Trophoblast cell (in vitro differentiated cells and primary cell): ENCODE results near the gene SMARCE1.

Source experiments
- DNase-seq, 2 donors: peaks; one replicate each; pipeline ENCODE4 v3.0.0-alpha.2; 2016
- H2AFZ ChIP-seq: 2 replicates; pipeline ENCODE4 v1.6.1; 2013; ENCODE audit warnings: low read length, moderate library complexity, mild to moderate bottlenecking; ENCODE audit not compliant: insufficient read depth, poor library complexity
- H2AK5ac ChIP-seq: 2 replicates; pipeline ENCODE4 v1.6.1; 2013; ENCODE audit warnings: mild to moderate bottlenecking, low read length
- H2BK120ac ChIP-seq: 2 replicates; pipeline ENCODE4 v1.6.1; 2013; ENCODE audit warnings: low read length, mild to moderate bottlenecking, moderate library complexity; ENCODE audit not compliant: insufficient read depth, poor library complexity
- H2BK12ac ChIP-seq: 2 replicates; pipeline ENCODE4 v1.6.1; 2013; ENCODE audit warnings: mild to moderate bottlenecking, low read length, moderate library complexity
- H2BK5ac ChIP-seq: 2 replicates; pipeline ENCODE4 v1.6.1; 2013; ENCODE audit warnings: low read length, low read depth, moderate library complexity, mild to moderate bottlenecking; ENCODE audit not compliant: poor library complexity
- H3K14ac ChIP-seq: 2 replicates; pipeline ENCODE4 v1.6.1; 2013; ENCODE audit warnings: mild to moderate bottlenecking, low read length
- H3K18ac ChIP-seq: 2 replicates; pipeline ENCODE4 v1.6.1; 2013; ENCODE audit warnings: mild to moderate bottlenecking, low read length
- H3K23ac ChIP-seq: 2 replicates; pipeline ENCODE4 v1.6.1; 2013; ENCODE audit warnings: low read length
- H3K27ac ChIP-seq: 2 replicates; pipeline ENCODE4 v1.5.1; 2013; ENCODE audit warnings: low read depth, mild to moderate bottlenecking, inconsistent platforms, low read length, moderate library complexity
- H3K27me3 ChIP-seq: 2 replicates; pipeline ENCODE4 v1.6.1; 2013; ENCODE audit warnings: inconsistent platforms, mild to moderate bottlenecking, low read length, moderate library complexity; ENCODE audit not compliant: insufficient read depth
- H3K36me3 ChIP-seq, 2 experiments: 1 replicate in 1 of 2; 2 replicates in 1 of 2; pipeline ENCODE4 v1.6.1; 2013; ENCODE audit warnings: low read length in 2 of 2, mild to moderate bottlenecking in 2 of 2, moderate library complexity in 1 of 2; ENCODE audit not compliant: insufficient read depth in 2 of 2, control insufficient read depth in 1 of 2
- H3K4ac ChIP-seq: 2 replicates; pipeline ENCODE4 v1.6.1; 2013; ENCODE audit warnings: low read depth, mild to moderate bottlenecking, low read length, moderate library complexity
- H3K4me1 ChIP-seq, 2 experiments: 1 replicate in 1 of 2; 2 replicates in 1 of 2; pipeline ENCODE4 v1.6.1; 2013; ENCODE audit warnings: low read length in 2 of 2, mild to moderate bottlenecking in 2 of 2, moderate library complexity in 1 of 2; ENCODE audit not compliant: insufficient read depth in 2 of 2, control insufficient read depth in 1 of 2
- H3K4me2 ChIP-seq: 2 replicates; pipeline ENCODE4 v1.6.1; 2013; ENCODE audit warnings: inconsistent platforms, mild to moderate bottlenecking, low read length, moderate library complexity
- H3K4me3 ChIP-seq: 2 replicates; pipeline ENCODE4 v1.5.1; 2013; ENCODE audit warnings: mild to moderate bottlenecking, low read depth, low read length, inconsistent platforms
- H3K79me1 ChIP-seq: one replicate; pipeline ENCODE4 v1.6.1; 2013; ENCODE audit warnings: low read length
- H3K79me2 ChIP-seq: 2 replicates; pipeline ENCODE4 v1.6.1; 2013; ENCODE audit warnings: low read length, mild to moderate bottlenecking; ENCODE audit not compliant: control insufficient read depth, insufficient read depth, poor library complexity
- H3K9ac ChIP-seq: 2 replicates; pipeline ENCODE4 v1.6.1; 2013; ENCODE audit warnings: mild to moderate bottlenecking, low read length
- H3K9me3 ChIP-seq: 2 replicates; pipeline ENCODE4 v1.6.1; 2013; ENCODE audit warnings: low read depth, mild to moderate bottlenecking, control low read depth, inconsistent platforms, low read length; ENCODE audit not compliant: insufficient read depth
- H4K12ac ChIP-seq: 2 replicates; pipeline ENCODE4 v1.6.1; 2013; ENCODE audit warnings: low read depth, mild to moderate bottlenecking, low read length, moderate library complexity
- H4K8ac ChIP-seq: 2 replicates; pipeline ENCODE4 v1.6.1; 2013; ENCODE audit warnings: low read depth, mild to moderate bottlenecking, low read length, moderate library complexity
- H4K91ac ChIP-seq: one replicate; pipeline ENCODE4 v1.6.1; 2013; ENCODE audit warnings: low read depth, mild to moderate bottlenecking, low read length, moderate library complexity
- WGBS: extraction: QIAGEN DNeasy Blood & Tissue Kit; methylation state at CpG from one replicate; pipeline ENCODE4 v1.1.7; 2013; ENCODE audit warnings: missing lambda C conversion rate; ENCODE audit not compliant: insufficient read length, insufficient coverage; ENCODE audit errors: extremely low coverage; 5-methylcytosine and 5-hydroxymethylcytosine counted together

The SMARCE1 gene

GRCh38 chr17:40582328-40582901, 65.2 kb downstream of the SMARCE1 start:
- no peak overlapping the region for H3K14ac ChIP-seq
- no peaks in the 10 kb centered on the region for H3K79me1 ChIP-seq
- no peak overlapping the region for H2BK5ac ChIP-seq
- no peak overlapping the region for H3K18ac ChIP-seq
- no peak overlapping the region for H3K4ac ChIP-seq
- H4K91ac ChIP-seq, result no peak overlapping the region
- H4K12ac ChIP-seq, result no peak overlapping the region
- H3K4me3 ChIP-seq, result no peak overlapping the region
- no CpG with 5 or more reads among the region's 11 CpGs for WGBS
- no peak overlapping the region for H3K23ac ChIP-seq
- no peak overlapping the region for H3K27ac ChIP-seq
- no peak overlapping the region for H4K8ac ChIP-seq
- peaks cover 5% of the 10 kb centered on the region for H3K9me3 ChIP-seq
- H3K79me2 ChIP-seq, result no peaks in the 10 kb centered on the region
- no peak overlapping the region for H2AFZ ChIP-seq
- H2BK12ac ChIP-seq, result no peak overlapping the region
- no peak overlapping the region for H3K9ac ChIP-seq
- H3K27me3 ChIP-seq, result no peaks in the 10 kb centered on the region
- no peaks in the 10 kb centered on the region for H3K4me1 ChIP-seq
- no peaks in the 10 kb centered on the region for H3K36me3 ChIP-seq
- no peak overlapping the region for H2BK120ac ChIP-seq
- no peak overlapping the region for H2AK5ac ChIP-seq
- DNase-seq, result no peak
- no peak overlapping the region for H3K4me2 ChIP-seq

- H3K14ac ChIP-seq, result no peak overlapping the region
- no peak overlapping the region for H2AK5ac ChIP-seq
- no peak overlapping the region for H3K23ac ChIP-seq
- no peak overlapping the region for H3K4ac ChIP-seq
- no peak overlapping the region for H3K4me3 ChIP-seq
- H4K8ac ChIP-seq, result no peak overlapping the region
- no peak overlapping the region for H2AFZ ChIP-seq
- no peak overlapping the region for H4K91ac ChIP-seq
- H3K36me3 ChIP-seq, result no peaks in the 10 kb centered on the region
- H3K79me2 ChIP-seq, result no peaks in the 10 kb centered on the region
- H2BK5ac ChIP-seq, result no peak overlapping the region
- no peaks in the 10 kb centered on the region for H3K4me1 ChIP-seq
- H4K12ac ChIP-seq, result no peak overlapping the region
- no peak overlapping the region for H3K27ac ChIP-seq
- H2BK12ac ChIP-seq, result no peak overlapping the region
- no peak overlapping the region for H3K9ac ChIP-seq
- no peak overlapping the region for H3K18ac ChIP-seq
- no peak overlapping the region for H3K4me2 ChIP-seq
- no peak for DNase-seq
- H3K9me3 ChIP-seq, result peaks cover 5% of the 10 kb centered on the region
- no peak overlapping the region for H2BK120ac ChIP-seq
- no peaks in the 10 kb centered on the region for H3K27me3 ChIP-seq
- no peaks in the 10 kb centered on the region for H3K79me1 ChIP-seq
Observed at GRCh38 chr17:40580140-40580539, 67.5 kb downstream of the SMARCE1 start.

GRCh38 chr17:40579471-40579870, 68.1 kb downstream of the SMARCE1 start:
- H2BK5ac ChIP-seq, result no peak overlapping the region
- no peaks in the 10 kb centered on the region for H3K27me3 ChIP-seq
- no peak overlapping the region for H2BK120ac ChIP-seq
- no peak overlapping the region for H2AFZ ChIP-seq
- H4K8ac ChIP-seq, result no peak overlapping the region
- no peak overlapping the region for H3K4ac ChIP-seq
- DNase-seq, result no peak
- H2BK12ac ChIP-seq, result no peak overlapping the region
- no peak overlapping the region for H3K9ac ChIP-seq
- no peak overlapping the region for H3K4me3 ChIP-seq
- no peaks in the 10 kb centered on the region for H3K36me3 ChIP-seq
- no peak overlapping the region for H3K4me2 ChIP-seq
- H4K91ac ChIP-seq, result no peak overlapping the region
- WGBS, result no CpG with 5 or more reads among the region's 3 CpGs
- H2AK5ac ChIP-seq, result no peak overlapping the region
- no peak overlapping the region for H3K18ac ChIP-seq
- H3K23ac ChIP-seq, result no peak overlapping the region
- H3K79me1 ChIP-seq, result no peaks in the 10 kb centered on the region
- H3K4me1 ChIP-seq, result no peaks in the 10 kb centered on the region
- H4K12ac ChIP-seq, result no peak overlapping the region
- H3K14ac ChIP-seq, result no peak overlapping the region
- no peaks in the 10 kb centered on the region for H3K79me2 ChIP-seq
- no peak overlapping the region for H3K27ac ChIP-seq
- peaks cover 5% of the 10 kb centered on the region for H3K9me3 ChIP-seq

- H2BK5ac ChIP-seq, result no peak overlapping the region
- H3K9ac ChIP-seq, result no peak overlapping the region
- H3K4me3 ChIP-seq, result no peak overlapping the region
- no peak for DNase-seq
- no peak overlapping the region for H2AFZ ChIP-seq
- H3K23ac ChIP-seq, result no peak overlapping the region
- H3K36me3 ChIP-seq, result no peaks in the 10 kb centered on the region
- no peak overlapping the region for H4K12ac ChIP-seq
- no peak overlapping the region for H2BK12ac ChIP-seq
- no peak overlapping the region for H2AK5ac ChIP-seq
- H3K27ac ChIP-seq, result no peak overlapping the region
- H3K79me2 ChIP-seq, result no peaks in the 10 kb centered on the region
- H3K4me2 ChIP-seq, result no peak overlapping the region
- H3K4me1 ChIP-seq, result no peaks in the 10 kb centered on the region
- H3K18ac ChIP-seq, result no peak overlapping the region
- H3K14ac ChIP-seq, result no peak overlapping the region
- H4K91ac ChIP-seq, result no peak overlapping the region
- H3K79me1 ChIP-seq, result no peaks in the 10 kb centered on the region
- H3K27me3 ChIP-seq, result no peaks in the 10 kb centered on the region
- no peak overlapping the region for H4K8ac ChIP-seq
- no peak overlapping the region for H3K4ac ChIP-seq
- no peak overlapping the region for H2BK120ac ChIP-seq
- H3K9me3 ChIP-seq, result peaks cover 5% of the 10 kb centered on the region
- no CpG with 5 or more reads among the region's 5 CpGs for WGBS
Observed at GRCh38 chr17:40577611-40578065, 70.0 kb downstream of the SMARCE1 start.
